ENCODE results near the gene STK32A.

The STK32A gene

DNA sequence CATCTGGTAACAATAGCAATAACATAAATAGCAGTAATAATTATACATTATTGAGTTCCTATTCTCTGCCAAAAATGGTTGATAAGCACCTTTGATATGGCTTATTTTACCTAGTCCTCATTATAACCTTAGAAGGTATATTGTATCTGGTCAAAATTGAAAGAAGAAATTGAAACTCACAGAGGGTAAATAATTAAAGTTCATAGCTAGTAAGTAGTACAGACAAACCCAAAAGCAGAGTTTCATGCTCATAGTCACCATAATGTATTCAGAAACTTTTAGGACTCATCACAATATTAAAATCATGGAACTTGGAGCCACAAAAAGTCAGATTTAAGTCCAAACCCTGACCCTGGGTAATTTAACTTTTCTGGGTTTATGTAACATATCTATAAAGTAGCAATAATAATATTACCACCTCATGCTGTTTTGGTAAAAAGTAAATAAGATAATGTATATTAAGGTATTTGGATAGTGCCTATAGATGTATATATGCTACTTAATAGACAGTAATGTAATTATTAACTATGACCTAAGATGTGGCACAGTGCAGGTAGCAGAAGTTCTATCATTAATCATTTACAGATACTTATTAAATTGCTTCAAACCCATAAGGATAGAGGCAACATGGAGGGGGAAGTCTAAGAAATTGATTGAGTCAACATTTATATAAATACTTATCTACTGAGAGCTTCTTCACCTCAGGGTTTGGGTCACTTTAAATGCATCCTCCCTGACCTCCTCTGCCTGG is 32.4 kb downstream of the STK32A start:
- Histone ChIP-seq H3K4me2 (ENCODE audit: low read length) (no peak overlapping the region), H3K9me3 (replicated peaks; ENCODE audit: low read length) (no peaks in the 10 kb centered on the region), H3K36me3 (ENCODE audit: insufficient read depth, low read length) (no peaks in the 10 kb centered on the region), H3K27me3 (ENCODE audit: control insufficient read depth, insufficient read depth, low read length) (no peaks in the 10 kb centered on the region), H3K4me3 (ENCODE audit: low read length) (no peak overlapping the region), H3K9ac (ENCODE audit: low read depth, low read length) (no peak overlapping the region), H3K4me1 (ENCODE audit: control insufficient read depth, insufficient read depth, low read length) (no peaks in the 10 kb centered on the region)

DNA sequence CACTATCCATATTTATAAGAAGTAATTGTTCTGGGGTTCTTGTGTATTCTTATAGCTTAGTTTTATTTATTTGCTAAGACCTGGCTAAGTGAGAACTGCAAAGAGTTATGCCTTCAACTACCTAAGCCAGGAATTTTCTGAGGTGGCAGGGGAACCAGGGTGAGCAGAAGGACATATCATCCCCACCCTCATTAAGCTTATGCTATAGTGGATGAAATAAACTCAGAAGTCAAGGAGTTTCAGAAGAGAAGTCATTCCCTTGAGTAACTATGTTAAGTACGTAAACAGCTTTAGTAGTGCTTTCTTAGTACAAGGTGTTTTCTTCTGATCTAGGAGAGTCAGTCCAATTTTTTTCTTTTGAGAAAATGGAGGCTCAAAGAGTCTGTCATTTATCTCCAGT is 41.7 kb downstream of the STK32A start:
- Histone ChIP-seq H3K27me3 (ENCODE audit: control insufficient read depth, insufficient read depth, low read length) (no peaks in the 10 kb centered on the region), H3K4me3 (ENCODE audit: low read length) (no peak overlapping the region), H3K9me3 (replicated peaks; ENCODE audit: low read length) (no peaks in the 10 kb centered on the region), H3K4me1 (ENCODE audit: control insufficient read depth, insufficient read depth, low read length) (no peaks in the 10 kb centered on the region), H3K9ac (ENCODE audit: low read depth, low read length) (no peak overlapping the region), H3K4me2 (ENCODE audit: low read length) (no peak overlapping the region), H3K36me3 (ENCODE audit: insufficient read depth, low read length) (no peaks in the 10 kb centered on the region)

GRCh38 chr5:147286296-147286695 is 51.5 kb downstream of the STK32A start:
- Histone ChIP-seq H3K27me3 (ENCODE audit: control insufficient read depth, insufficient read depth, low read length) (no peaks in the 10 kb centered on the region), H3K4me2 (ENCODE audit: low read length) (no peak overlapping the region), H3K4me3 (ENCODE audit: low read length) (no peak overlapping the region), H3K9ac (ENCODE audit: low read depth, low read length) (no peak overlapping the region), H3K36me3 (ENCODE audit: insufficient read depth, low read length) (no peaks in the 10 kb centered on the region), H3K4me1 (ENCODE audit: control insufficient read depth, insufficient read depth, low read length) (no peaks in the 10 kb centered on the region), H3K9me3 (replicated peaks; ENCODE audit: low read length) (no peaks in the 10 kb centered on the region)

DNA sequence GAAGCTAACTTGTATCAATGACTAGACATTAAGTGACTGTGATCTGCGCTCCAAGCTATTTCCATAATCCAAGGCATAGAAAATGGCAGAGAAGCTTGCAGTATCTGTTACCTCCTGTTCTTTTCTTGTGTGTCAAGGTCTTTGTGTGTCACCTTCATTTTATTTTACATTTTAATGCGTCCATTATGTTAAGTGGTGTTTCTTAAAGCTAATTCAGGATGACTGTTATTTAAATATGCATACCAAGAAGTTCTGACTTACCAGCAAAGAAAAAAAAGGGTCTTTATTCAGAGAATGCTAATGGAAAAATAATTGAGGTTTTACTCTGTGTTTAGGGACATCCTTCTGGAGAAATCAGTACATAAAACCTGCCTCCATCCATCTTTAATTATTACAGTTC is 52.3 kb downstream of the STK32A start:
- no peaks in the 10 kb centered on the region for H3K27me3 ChIP-seq (ENCODE audit: control insufficient read depth, insufficient read depth, low read length)
- H3K4me2 ChIP-seq (ENCODE audit: low read length) = no peak overlapping the region
- H3K4me3 ChIP-seq (ENCODE audit: low read length) = no peak overlapping the region
- no peaks in the 10 kb centered on the region for H3K36me3 ChIP-seq (ENCODE audit: insufficient read depth, low read length)
- H3K9me3 ChIP-seq (replicated peaks; ENCODE audit: low read length) = no peaks in the 10 kb centered on the region
- no peak overlapping the region for H3K9ac ChIP-seq (ENCODE audit: low read depth, low read length)
- H3K4me1 ChIP-seq (ENCODE audit: control insufficient read depth, insufficient read depth, low read length) = no peaks in the 10 kb centered on the region

DNA sequence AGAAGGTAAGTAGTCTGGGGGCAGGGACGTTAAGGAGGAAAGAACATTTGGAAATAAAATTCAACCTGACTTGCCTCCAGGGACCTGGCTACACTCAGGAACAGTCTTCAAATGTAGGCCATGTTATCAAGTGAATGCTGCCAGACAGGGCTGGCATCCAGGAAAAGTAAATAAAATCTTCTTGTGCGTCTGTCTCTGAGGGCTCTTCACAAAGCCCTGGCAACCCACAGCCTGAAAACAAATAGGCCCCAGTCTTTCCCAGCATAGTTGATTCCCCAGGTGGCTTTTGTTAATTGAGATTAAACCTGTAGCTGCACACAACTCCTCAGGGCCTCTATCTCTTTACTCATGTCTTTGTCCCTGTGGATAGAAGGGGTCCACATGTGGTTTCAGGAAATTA is 55.4 kb downstream of the STK32A start:
- Histone ChIP-seq H3K4me3 (ENCODE audit: low read length) (no peak overlapping the region), H3K9me3 (replicated peaks; ENCODE audit: low read length) (no peaks in the 10 kb centered on the region)

DNA sequence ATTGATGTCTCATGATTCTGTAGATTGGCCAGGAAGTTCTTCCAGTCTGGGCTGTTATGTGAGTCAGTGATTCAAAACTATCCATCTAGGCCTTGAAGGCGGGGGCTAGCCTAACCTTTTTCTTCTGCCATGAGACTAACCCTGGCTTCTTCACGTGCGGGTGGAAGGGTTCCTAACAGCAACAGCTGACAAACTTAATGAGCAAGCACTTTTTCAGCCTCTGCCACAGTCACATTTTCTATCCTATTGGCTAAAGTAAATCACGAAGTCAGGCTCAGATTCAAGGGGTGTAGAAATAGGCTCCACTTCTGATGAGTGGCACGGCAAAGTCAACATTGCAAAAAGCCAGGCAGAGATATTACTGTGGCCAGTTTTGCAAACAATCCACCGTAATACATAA is 68.4 kb downstream of the STK32A start:
- H3K4me1 ChIP-seq (ENCODE audit: control insufficient read depth, insufficient read depth, low read length) = peaks cover 28% of the 10 kb centered on the region
- no peak overlapping the region for H3K4me3 ChIP-seq (ENCODE audit: low read length)
- H3K36me3 ChIP-seq (ENCODE audit: insufficient read depth, low read length) = no peaks in the 10 kb centered on the region
- peak overlapping the region; percentile 37 for H3K9ac ChIP-seq (ENCODE audit: low read depth, low read length)
- H3K4me2 ChIP-seq (ENCODE audit: low read length) = peak overlapping the region; percentile 58
- H3K9me3 ChIP-seq (replicated peaks; ENCODE audit: low read length) = no peaks in the 10 kb centered on the region
- H3K27me3 ChIP-seq (ENCODE audit: control insufficient read depth, insufficient read depth, low read length) = no peaks in the 10 kb centered on the region

More for the DNA sequence above, 55.4 kb downstream of the STK32A start:
- Histone ChIP-seq H3K4me1 (ENCODE audit: control insufficient read depth, insufficient read depth, low read length) (no peaks in the 10 kb centered on the region), H3K9ac (ENCODE audit: low read depth, low read length) (no peak overlapping the region), H3K27me3 (ENCODE audit: control insufficient read depth, insufficient read depth, low read length) (no peaks in the 10 kb centered on the region), H3K4me2 (ENCODE audit: low read length) (no peak overlapping the region), H3K36me3 (ENCODE audit: insufficient read depth, low read length) (no peaks in the 10 kb centered on the region)

- Histone ChIP-seq H3K36me3 (ENCODE audit: insufficient read depth, low read length) (no peaks in the 10 kb centered on the region), H3K4me3 (ENCODE audit: low read length) (no peak overlapping the region)
Measured at GRCh38 chr5:147303976-147304375, 69.2 kb downstream of the STK32A start.

DNA sequence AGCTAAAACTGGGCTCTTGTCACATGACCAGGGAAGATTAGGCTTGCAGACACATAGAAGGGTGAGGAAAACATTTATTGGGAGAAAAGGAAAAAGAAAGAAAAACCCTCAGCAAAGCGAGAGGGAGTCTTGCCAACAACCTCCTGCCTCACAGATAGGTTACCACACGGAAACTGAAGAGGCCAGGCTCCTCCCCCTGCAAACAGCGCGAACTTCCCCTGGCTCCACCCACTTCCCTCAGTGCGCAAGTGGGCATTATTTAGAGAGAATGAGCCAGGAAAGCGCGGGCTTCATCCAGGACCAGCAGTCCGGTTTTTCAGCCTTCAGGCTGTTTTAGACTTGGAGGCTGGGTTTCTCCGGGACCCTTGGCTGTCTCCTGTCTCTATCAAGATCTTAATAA is 70.3 kb downstream of the STK32A start:
- H3K9me3 ChIP-seq (replicated peaks; ENCODE audit: low read length) = no peaks in the 10 kb centered on the region
- no peak overlapping the region for H3K9ac ChIP-seq (ENCODE audit: low read depth, low read length)
- H3K4me2 ChIP-seq (ENCODE audit: low read length) = no peak overlapping the region
- no peaks in the 10 kb centered on the region for H3K36me3 ChIP-seq (ENCODE audit: insufficient read depth, low read length)
- peaks cover 41% of the 10 kb centered on the region for H3K4me1 ChIP-seq (ENCODE audit: control insufficient read depth, insufficient read depth, low read length)
- H3K27me3 ChIP-seq (ENCODE audit: control insufficient read depth, insufficient read depth, low read length) = no peaks in the 10 kb centered on the region
- H3K4me3 ChIP-seq (ENCODE audit: low read length) = no peak overlapping the region

More at GRCh38 chr5:147303976-147304375, 69.2 kb downstream of the STK32A start:
- H3K4me2 ChIP-seq (ENCODE audit: low read length) = peak overlapping the region; percentile 58
- H3K27me3 ChIP-seq (ENCODE audit: control insufficient read depth, insufficient read depth, low read length) = no peaks in the 10 kb centered on the region
- H3K4me1 ChIP-seq (ENCODE audit: control insufficient read depth, insufficient read depth, low read length) = peaks cover 30% of the 10 kb centered on the region
- peak overlapping the region; percentile 37 for H3K9ac ChIP-seq (ENCODE audit: low read depth, low read length)
- no peaks in the 10 kb centered on the region for H3K9me3 ChIP-seq (replicated peaks; ENCODE audit: low read length)

DNA sequence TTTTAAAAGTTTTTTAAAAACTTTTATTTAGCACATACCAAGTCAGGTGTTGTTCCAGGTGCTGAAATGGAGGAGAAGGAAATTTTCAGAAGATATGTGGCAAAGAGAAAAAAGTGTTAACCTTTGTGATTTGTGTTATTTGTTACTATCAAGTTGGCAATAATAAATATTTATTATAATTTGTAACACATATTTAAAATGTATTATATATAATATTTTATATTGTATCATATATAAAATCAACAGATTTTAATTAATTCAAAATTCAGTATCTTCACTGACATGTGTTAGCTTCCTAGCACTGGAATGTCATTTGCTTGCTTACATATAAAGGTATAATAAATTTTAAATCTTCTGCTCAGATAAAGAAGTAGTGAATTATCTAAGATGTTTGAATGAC is 71.5 kb downstream of the STK32A start:
- no peak overlapping the region for H3K4me3 ChIP-seq (ENCODE audit: low read length)
- no peaks in the 10 kb centered on the region for H3K36me3 ChIP-seq (ENCODE audit: insufficient read depth, low read length)
- no peaks in the 10 kb centered on the region for H3K9me3 ChIP-seq (replicated peaks; ENCODE audit: low read length)
- no peak overlapping the region for H3K9ac ChIP-seq (ENCODE audit: low read depth, low read length)
- H3K4me2 ChIP-seq (ENCODE audit: low read length) = no peak overlapping the region
- no peaks in the 10 kb centered on the region for H3K27me3 ChIP-seq (ENCODE audit: control insufficient read depth, insufficient read depth, low read length)
- peaks cover 52% of the 10 kb centered on the region for H3K4me1 ChIP-seq (ENCODE audit: control insufficient read depth, insufficient read depth, low read length)

DNA sequence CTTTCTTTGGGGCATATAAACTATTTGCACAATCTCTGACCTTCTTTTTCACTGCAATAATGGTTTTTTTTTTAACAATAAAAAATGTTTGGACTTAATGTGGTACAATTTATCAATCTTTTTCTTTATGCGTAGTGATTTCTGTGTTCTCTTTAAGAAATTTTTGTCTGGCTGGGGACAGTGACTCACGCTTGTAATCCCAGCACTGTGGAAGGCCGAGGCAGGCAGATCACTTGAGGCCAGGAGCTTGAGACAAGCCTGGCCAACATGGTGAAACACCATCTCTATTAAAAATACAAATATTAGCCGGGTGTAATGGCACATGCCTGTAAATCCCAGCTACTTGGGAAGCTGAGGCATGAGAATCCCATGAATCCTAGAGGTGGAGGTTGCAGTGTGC is 72.3 kb downstream of the STK32A start:
- Histone ChIP-seq H3K27me3 (ENCODE audit: control insufficient read depth, insufficient read depth, low read length) (no peaks in the 10 kb centered on the region), H3K4me2 (ENCODE audit: low read length) (no peak overlapping the region), H3K4me3 (ENCODE audit: low read length) (no peak overlapping the region), H3K9ac (ENCODE audit: low read depth, low read length) (no peak overlapping the region), H3K4me1 (ENCODE audit: control insufficient read depth, insufficient read depth, low read length) (peaks cover 53% of the 10 kb centered on the region), H3K36me3 (ENCODE audit: insufficient read depth, low read length) (no peaks in the 10 kb centered on the region), H3K9me3 (replicated peaks; ENCODE audit: low read length) (no peaks in the 10 kb centered on the region)

DNA sequence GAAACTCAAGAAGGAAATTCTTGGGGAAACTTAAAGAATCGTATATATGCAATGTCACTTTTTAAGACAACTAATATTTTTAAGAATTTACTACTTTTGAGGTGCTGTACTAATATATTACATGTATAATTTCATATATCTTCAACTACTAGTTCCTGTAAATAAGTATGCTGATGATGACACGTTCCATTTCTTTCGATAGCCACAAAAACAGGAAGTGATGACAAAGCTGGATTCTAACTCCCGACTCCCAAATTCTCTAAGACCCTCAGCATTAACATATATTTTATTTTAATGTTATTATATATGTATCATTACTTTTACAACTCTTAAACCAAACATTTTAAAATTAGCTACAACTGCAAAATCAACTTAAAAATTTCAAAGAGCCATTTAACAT is 74.8 kb downstream of the STK32A start:
- Histone ChIP-seq H3K4me3 (ENCODE audit: low read length) (no peak overlapping the region), H3K9me3 (replicated peaks; ENCODE audit: low read length) (no peaks in the 10 kb centered on the region), H3K4me1 (ENCODE audit: control insufficient read depth, insufficient read depth, low read length) (peaks cover 34% of the 10 kb centered on the region), H3K36me3 (ENCODE audit: insufficient read depth, low read length) (no peaks in the 10 kb centered on the region), H3K4me2 (ENCODE audit: low read length) (no peak overlapping the region), H3K9ac (ENCODE audit: low read depth, low read length) (peak overlapping the region; percentile 55), H3K27me3 (ENCODE audit: control insufficient read depth, insufficient read depth, low read length) (no peaks in the 10 kb centered on the region)

- Histone ChIP-seq H3K4me1 (ENCODE audit: control insufficient read depth, insufficient read depth, low read length) (peaks cover 33% of the 10 kb centered on the region), H3K36me3 (ENCODE audit: insufficient read depth, low read length) (no peaks in the 10 kb centered on the region), H3K27me3 (ENCODE audit: control insufficient read depth, insufficient read depth, low read length) (no peaks in the 10 kb centered on the region), H3K9ac (ENCODE audit: low read depth, low read length) (peak overlapping the region; percentile 55), H3K4me2 (ENCODE audit: low read length) (peak overlapping the region; percentile 30), H3K4me3 (ENCODE audit: low read length) (no peak overlapping the region), H3K9me3 (replicated peaks; ENCODE audit: low read length) (no peaks in the 10 kb centered on the region)
Measured at GRCh38 chr5:147310059-147310704, 75.4 kb downstream of the STK32A start.

Measured in skeletal muscle satellite cell (primary cell).